Psoas muscle (tissue), 8 donors: ENCODE measurements around the gene LINC01488. TPM values are rescaled to one million over a fixed set of nuclear protein-coding genes. Genes with fewer than 3 reads are reported as not detected.

Experiments used
- ATAC-seq, 4 donors: fragments of 200-7000 bp; cut with Tn5 transposase; one replicate each; pipeline ENCODE4 v1.9.1; 2020; ENCODE audit warnings: moderate library complexity in 3 of 4, mild to moderate bottlenecking in 2 of 4
- DNase-seq, 2 donors: peaks; one replicate each; pipeline ENCODE4 v3.0.0-alpha.2; 2020
- H3K27ac ChIP-seq: fragments of 200-600 bp; one replicate; pipeline ENCODE4 v1.8.0; 2022
- H3K27me3 ChIP-seq, 3 donors: fragments of 200-600 bp in 1 of 3; one replicate each; pipeline versions ENCODE4 v1.6.1 to v1.8.0; 2013 to 2022; ENCODE audit warnings: low read length in 2 of 3, mild to moderate bottlenecking in 2 of 3, moderate library complexity in 1 of 3; ENCODE audit not compliant: insufficient read depth in 3 of 3
- H3K36me3 ChIP-seq, 2 donors: fragments of 200-600 bp in 1 of 2; one replicate each; pipeline versions ENCODE4 v1.6.1 to v1.8.0; 2013 to 2022; ENCODE audit warnings: low read depth in 1 of 2, mild to moderate bottlenecking in 1 of 2, moderate library complexity in 1 of 2; ENCODE audit not compliant: insufficient read depth in 1 of 2
- H3K4me1 ChIP-seq: fragments of 200-600 bp; one replicate; pipeline ENCODE4 v1.8.0; 2022
- H3K4me3 ChIP-seq: fragments of 200-600 bp; one replicate; pipeline ENCODE4 v1.8.0; 2022; ENCODE audit warnings: mild to moderate bottlenecking
- H3K9me3 ChIP-seq: fragments of 200-600 bp; one replicate; pipeline ENCODE4 v1.8.0; 2022
- CTCF ChIP-seq: fragments of 200-600 bp; IDR thresholded peaks from one replicate; pipeline ENCODE4 v1.8.0; 2022; ENCODE audit warnings: antibody characterized with exemption
- WGBS, 3 donors: extraction: QIAGEN DNeasy Blood & Tissue Kit; methylation state at CpG; one replicate each; pipeline versions ENCODE4 v1.1.6 to v1.1.7; 2013; 5-methylcytosine and 5-hydroxymethylcytosine counted together
- intact Hi-C, 2 donors: fragments of 100-400 bp; cut with DNase I; formaldehyde crosslinking; loops; one replicate each; pipeline versions ENCODE4 v1.11.0 to v1.14.2; 2022
- polyA plus RNA-seq, 3 donors: library from polyadenylated mRNA; stranded (reverse); fragments of 200-250 nt; gene quantifications; one replicate each; pipeline ENCODE4 v1.2.3, GENCODE V29; 2013
- total RNA-seq, 4 donors: library from RNA; stranded (reverse); fragmentation: NEBNext Ultra II Directional in 2 of 4; extraction: Animal tissue kit (Norgen Biotek cat#: 25700) in 2 of 4; gene quantifications; one replicate each; pipeline versions ENCODE4 v1.2.1 to v1.2.4, GENCODE V29; 2021 to 2023
- donor health status: healthy with polysubstance abuse.
- donor health status: DM: no; HTN: no; CAD: no; lungs with moderate emphysema.
- donor health status: Bipolar disorder and iron deficiency.
- donor health status: healthy.
- donor health status: DM: yes; HTN: yes; CAD: no.
- donor health status: DM: no; HTN: no; CAD: no.
- donor health status: DM: no; HTN: no; CAD: no.
- donor health status: DM: yes; HTN: yes; CAD: no.

Gene LINC01488
- total and polyA plus RNA-seq, 7 donors: 0.03 TPM; not detected in 6

DNA sequence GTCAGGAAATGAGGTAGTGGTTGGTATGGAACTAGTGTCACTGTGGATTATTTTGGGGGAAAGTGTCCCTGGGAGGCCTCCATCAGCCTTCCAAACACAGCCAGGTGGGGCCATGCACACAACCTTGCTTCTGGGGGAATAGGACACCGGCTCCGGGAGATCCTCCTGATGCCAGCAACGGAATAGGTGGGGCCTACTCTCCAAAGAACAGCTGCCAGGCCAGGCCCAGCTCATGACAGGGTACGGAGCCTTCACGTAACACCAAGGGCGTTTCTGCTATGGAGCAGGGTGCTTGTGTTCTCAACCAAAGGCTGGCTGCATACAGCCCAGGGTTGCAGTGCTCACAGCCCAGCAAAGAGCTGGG lies 30.6 kb upstream of the LINC01488 start:
- Histone ChIP-seq H3K4me3 (no peak overlapping the region), H3K27ac (no peak overlapping the region), H3K36me3 (no peaks in the 10 kb centered on the region), H3K4me1 (peaks cover 11% of the 10 kb centered on the region), H3K9me3 (no peaks in the 10 kb centered on the region), H3K27me3 (peaks cover 0 to 3% (median 0%) of the 10 kb centered on the region in 3 donors)
- DNase-seq (peak in 1 of 2 donors; percentile 51), ATAC-seq (peak in 1 of 4 donors; percentile 20)
- TF ChIP-seq CTCF: no peak
- 70 to 84% (median 80%) methylated on average over 6 of the region's 6 CpGs for WGBS, 3 donors
- intact Hi-C loops: no loop called here

DNA sequence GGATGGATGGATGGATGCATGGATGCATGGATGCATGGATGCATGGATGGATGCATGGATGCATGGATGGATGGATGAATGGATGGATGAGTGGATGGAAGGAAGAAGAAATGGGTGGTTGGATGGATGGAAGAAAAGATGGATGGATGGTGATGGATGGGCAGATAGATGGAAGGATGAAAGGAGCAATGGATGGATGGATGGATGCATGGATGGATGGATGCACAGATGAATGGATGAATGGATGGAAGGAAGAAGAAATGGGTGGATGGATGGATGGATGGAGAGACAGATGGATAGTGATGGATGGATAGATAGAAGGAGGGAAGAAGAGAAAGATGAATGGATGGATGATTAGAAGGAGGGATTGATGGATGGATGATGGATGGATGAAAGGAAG lies 30.2 kb upstream of the LINC01488 start:
- Histone ChIP-seq H3K4me1 (peaks cover 11% of the 10 kb centered on the region), H3K4me3 (no peak overlapping the region), H3K9me3 (no peaks in the 10 kb centered on the region), H3K36me3 (no peaks in the 10 kb centered on the region), H3K27ac (no peak overlapping the region), H3K27me3 (peaks cover 0 to 3% (median 0%) of the 10 kb centered on the region in 3 donors)
- DNase-seq (no peak), ATAC-seq (no peak)
- TF ChIP-seq CTCF: no peak
- intact Hi-C loops: no loop called here

- H3K4me1 ChIP-seq: peaks cover 11% of the 10 kb centered on the region
- no peak for TF ChIP-seq CTCF
- peaks cover 9% of the 10 kb centered on the region for H3K9me3 ChIP-seq
- DNase-seq: peak in 1 of 2 donors; percentile 26
- WGBS, 3 donors: 76 to 82% (median 81%) methylated on average over 6 of the region's 6 CpGs
- no peak for ATAC-seq
- no peak overlapping the region for H3K4me3 ChIP-seq
- H3K36me3 ChIP-seq: no peaks in the 10 kb centered on the region
- H3K27ac ChIP-seq: no peak overlapping the region
- peaks cover 0 to 3% (median 0%) of the 10 kb centered on the region in 3 donors for H3K27me3 ChIP-seq
- intact Hi-C loops: no loop called here
Observed at GRCh38 chr11:69452206-69452987, 29.1 kb upstream of the LINC01488 start.

DNA sequence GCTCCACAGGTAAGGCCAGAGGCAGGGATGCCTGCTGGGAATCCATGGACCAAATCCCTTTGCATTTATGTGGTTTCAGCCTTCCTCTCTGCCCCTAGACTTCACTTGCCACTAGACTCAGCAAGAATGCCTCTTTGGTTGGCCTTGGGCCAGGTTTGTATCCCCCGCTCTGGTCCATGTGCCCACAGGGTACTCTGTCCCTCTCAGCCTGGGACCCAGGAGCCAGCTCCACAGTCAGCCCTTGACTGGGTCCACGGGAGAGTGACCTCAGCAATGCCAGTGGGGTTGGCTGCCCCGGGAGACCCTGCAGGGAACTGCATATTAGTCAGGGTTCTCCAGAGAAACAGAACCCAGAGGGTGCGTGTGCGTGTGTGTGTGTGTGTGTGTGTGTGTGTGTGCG lies 28.3 kb upstream of the LINC01488 start:
- Histone ChIP-seq H3K27ac (no peak overlapping the region), H3K27me3 (peaks cover 0 to 3% (median 0%) of the 10 kb centered on the region in 3 donors), H3K9me3 (peaks cover 11% of the 10 kb centered on the region), H3K36me3 (no peaks in the 10 kb centered on the region), H3K4me3 (no peak overlapping the region), H3K4me1 (peaks cover 11% of the 10 kb centered on the region)
- 82 to 86% (median 85%) methylated on average over 5 to 6 of the region's 6 CpGs for WGBS, 3 donors
- no peak for TF ChIP-seq CTCF
- intact Hi-C loops: no loop called here
- DNase-seq (peak in 1 of 2 donors; percentile 41), ATAC-seq (no peak)

DNA sequence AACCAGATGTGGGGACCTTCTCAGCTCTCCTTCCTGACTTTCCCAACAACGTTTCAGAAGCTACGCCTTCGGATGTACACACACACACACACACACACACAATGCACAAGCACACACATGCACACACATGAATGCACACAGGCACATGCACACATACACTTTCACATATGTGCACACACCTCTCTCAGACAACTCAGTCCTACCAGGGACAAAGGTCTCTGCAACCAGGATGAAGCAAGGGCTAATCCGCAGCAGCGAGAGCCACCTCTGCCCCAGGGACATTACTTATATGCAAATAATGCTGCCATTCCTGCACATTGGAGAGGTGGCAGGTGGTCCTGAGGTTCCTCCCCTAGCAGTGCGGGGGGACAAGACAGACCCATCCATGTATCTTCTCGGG lies 27.4 kb upstream of the LINC01488 start:
- Histone ChIP-seq H3K27ac (no peak overlapping the region), H3K27me3 (peaks cover 0 to 3% (median 0%) of the 10 kb centered on the region in 3 donors), H3K36me3 (no peaks in the 10 kb centered on the region), H3K9me3 (peaks cover 12% of the 10 kb centered on the region), H3K4me1 (peaks cover 7% of the 10 kb centered on the region), H3K4me3 (no peak overlapping the region)
- DNase-seq (no peak), ATAC-seq (no peak)
- no peak for TF ChIP-seq CTCF
- 83 to 89% (median 84%) methylated on average over 7 of the region's 7 CpGs for WGBS, 3 donors
- intact Hi-C loops: no loop called here
